HL-60 (cell line): ENCODE results near the gene TOGARAM2.

ENCODE experiments used
- DNase-seq, 2 experiments: peaks; one replicate each; pipeline ENCODE4 v3.0.0-alpha.2; 2010 to 2020; ENCODE audit warnings: low read depth in 1 of 2, low spot score in 1 of 2
- H3K27ac ChIP-seq: fragments of 250-450 bp; sonication (Bioruptor Pico); replicated peaks from 2 replicates; pipeline ENCODE4 v1.5.1; 2020; ENCODE audit warnings: mild to moderate bottlenecking, moderate library complexity
- H3K27me3 ChIP-seq: fragments of 250-450 bp; sonication (Bioruptor Pico); 2 replicates; pipeline ENCODE4 v1.5.1; 2021; ENCODE audit warnings: mild to moderate bottlenecking, moderate library complexity; ENCODE audit not compliant: insufficient read depth, poor library complexity, severe bottlenecking
- H3K4me3 ChIP-seq: replicated peaks from 2 replicates; pipeline ENCODE4 v1.5.1; 2011; ENCODE audit warnings: mild to moderate bottlenecking, control low read depth, low read length; ENCODE audit not compliant: insufficient read depth
- GABPA ChIP-seq: IDR thresholded peaks from 2 replicates; pipeline ENCODE4 v1.6.1; 2012; ENCODE audit warnings: low read depth
- POLR2AphosphoS5 ChIP-seq: IDR thresholded peaks from 2 replicates; pipeline ENCODE4 v1.6.1; 2012; ENCODE audit warnings: low read depth
- SPI1 ChIP-seq: IDR thresholded peaks from 2 replicates; pipeline ENCODE4 v1.6.1; 2012; ENCODE audit warnings: low read depth, mild to moderate bottlenecking, borderline replicate concordance
- TF ChIP-seq, protein P1 (sequence below): IDR thresholded peaks from one replicate; pipeline ENCODE4 v1.5.1; 2011; ENCODE audit warnings: low read length, control low read depth, inconsistent platforms; ENCODE audit not compliant: insufficient read depth
- TF ChIP-seq, protein P2 (sequence below): IDR thresholded peaks from 2 replicates; pipeline ENCODE4 v1.6.1; 2012; ENCODE audit warnings: low read depth; ENCODE audit not compliant: insufficient replicate concordance

TOGARAM2 gene

DNA sequence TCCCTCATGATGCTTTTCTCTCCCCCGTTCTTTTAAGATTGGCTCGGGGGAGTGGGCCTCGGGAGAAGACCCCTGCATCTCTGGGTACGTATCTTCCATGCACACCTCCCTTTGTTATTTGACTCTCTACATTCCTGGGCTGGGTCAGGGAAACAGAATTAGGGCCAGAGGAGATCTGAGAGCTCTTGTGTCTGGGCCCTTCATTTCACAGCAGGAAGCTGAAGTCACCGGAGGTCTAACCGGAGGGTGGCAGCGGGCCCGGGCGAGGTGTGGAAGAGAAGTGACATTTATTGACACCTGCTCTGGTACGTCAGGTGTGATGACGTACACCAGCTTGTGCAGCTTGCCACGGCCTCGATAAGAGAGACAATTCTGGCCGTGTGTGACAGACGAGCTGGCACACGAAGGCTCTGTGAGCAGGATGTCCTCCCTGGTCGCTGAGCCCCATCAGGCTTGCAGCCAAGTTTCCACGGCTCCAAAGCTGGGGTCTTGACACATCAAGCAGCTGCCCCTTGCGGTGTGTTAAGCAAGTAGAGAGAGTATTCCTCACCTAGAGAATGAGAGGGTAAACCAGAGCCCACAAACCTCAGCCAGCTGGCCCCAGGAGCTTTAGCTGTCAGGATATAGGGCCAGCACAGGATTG, 30.4 kb downstream of the TOGARAM2 start:
- TF ChIP-seq GABPA: no peak
- TF ChIP-seq, protein P1, sequence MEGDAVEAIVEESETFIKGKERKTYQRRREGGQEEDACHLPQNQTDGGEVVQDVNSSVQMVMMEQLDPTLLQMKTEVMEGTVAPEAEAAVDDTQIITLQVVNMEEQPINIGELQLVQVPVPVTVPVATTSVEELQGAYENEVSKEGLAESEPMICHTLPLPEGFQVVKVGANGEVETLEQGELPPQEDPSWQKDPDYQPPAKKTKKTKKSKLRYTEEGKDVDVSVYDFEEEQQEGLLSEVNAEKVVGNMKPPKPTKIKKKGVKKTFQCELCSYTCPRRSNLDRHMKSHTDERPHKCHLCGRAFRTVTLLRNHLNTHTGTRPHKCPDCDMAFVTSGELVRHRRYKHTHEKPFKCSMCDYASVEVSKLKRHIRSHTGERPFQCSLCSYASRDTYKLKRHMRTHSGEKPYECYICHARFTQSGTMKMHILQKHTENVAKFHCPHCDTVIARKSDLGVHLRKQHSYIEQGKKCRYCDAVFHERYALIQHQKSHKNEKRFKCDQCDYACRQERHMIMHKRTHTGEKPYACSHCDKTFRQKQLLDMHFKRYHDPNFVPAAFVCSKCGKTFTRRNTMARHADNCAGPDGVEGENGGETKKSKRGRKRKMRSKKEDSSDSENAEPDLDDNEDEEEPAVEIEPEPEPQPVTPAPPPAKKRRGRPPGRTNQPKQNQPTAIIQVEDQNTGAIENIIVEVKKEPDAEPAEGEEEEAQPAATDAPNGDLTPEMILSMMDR: no peak
- TF ChIP-seq POLR2AphosphoS5: peak; percentile 85
- no peaks in the 10 kb centered on the region for H3K27me3 ChIP-seq
- DNase-seq: peak in 1 of 2 experiments; percentile 59

DNA sequence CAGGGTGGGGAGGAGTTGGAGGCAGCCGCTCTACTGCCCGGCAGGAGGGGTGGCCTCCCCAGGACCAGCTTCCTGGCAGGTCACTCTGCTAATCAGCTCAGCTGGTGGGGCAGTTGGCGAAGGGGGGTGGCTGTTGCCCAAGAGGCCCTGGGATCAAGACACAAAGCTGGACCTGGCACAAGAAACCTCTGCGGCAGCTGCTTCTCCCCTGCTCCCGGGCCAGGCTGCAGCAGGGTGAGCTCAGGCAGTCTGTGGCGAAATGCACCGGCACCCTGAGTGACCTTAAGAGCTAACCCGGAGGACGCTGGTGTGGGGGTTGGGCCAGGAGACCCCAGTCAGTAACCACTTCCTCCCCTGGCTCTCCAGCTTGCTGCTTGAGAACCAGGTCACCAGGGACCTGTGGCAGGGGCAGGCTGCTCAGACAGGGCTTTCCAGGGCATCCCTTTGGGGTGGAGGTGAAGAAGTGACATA, 31.1 kb downstream of the TOGARAM2 start:
- DNase-seq: peak; percentile 76 to 79
- Histone ChIP-seq H3K27me3 (no peaks in the 10 kb centered on the region), H3K4me3 (no peak overlapping the region), H3K27ac (peak overlapping the region; percentile 5; the same call in 1 of the 2 replicates)
- TF ChIP-seq, protein P2, sequence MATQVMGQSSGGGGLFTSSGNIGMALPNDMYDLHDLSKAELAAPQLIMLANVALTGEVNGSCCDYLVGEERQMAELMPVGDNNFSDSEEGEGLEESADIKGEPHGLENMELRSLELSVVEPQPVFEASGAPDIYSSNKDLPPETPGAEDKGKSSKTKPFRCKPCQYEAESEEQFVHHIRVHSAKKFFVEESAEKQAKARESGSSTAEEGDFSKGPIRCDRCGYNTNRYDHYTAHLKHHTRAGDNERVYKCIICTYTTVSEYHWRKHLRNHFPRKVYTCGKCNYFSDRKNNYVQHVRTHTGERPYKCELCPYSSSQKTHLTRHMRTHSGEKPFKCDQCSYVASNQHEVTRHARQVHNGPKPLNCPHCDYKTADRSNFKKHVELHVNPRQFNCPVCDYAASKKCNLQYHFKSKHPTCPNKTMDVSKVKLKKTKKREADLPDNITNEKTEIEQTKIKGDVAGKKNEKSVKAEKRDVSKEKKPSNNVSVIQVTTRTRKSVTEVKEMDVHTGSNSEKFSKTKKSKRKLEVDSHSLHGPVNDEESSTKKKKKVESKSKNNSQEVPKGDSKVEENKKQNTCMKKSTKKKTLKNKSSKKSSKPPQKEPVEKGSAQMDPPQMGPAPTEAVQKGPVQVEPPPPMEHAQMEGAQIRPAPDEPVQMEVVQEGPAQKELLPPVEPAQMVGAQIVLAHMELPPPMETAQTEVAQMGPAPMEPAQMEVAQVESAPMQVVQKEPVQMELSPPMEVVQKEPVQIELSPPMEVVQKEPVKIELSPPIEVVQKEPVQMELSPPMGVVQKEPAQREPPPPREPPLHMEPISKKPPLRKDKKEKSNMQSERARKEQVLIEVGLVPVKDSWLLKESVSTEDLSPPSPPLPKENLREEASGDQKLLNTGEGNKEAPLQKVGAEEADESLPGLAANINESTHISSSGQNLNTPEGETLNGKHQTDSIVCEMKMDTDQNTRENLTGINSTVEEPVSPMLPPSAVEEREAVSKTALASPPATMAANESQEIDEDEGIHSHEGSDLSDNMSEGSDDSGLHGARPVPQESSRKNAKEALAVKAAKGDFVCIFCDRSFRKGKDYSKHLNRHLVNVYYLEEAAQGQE: no peak
- TF ChIP-seq POLR2AphosphoS5: no peak
- TF ChIP-seq, protein P1: no peak
- TF ChIP-seq SPI1: peak; percentile 62; the same call in 1 of the 2 replicates
- no peak for TF ChIP-seq GABPA

More for the DNA sequence above, 30.4 kb downstream of the TOGARAM2 start:
- Histone ChIP-seq H3K4me3 (no peak overlapping the region), H3K27ac (peak overlapping the region; percentile 5; the same call in 1 of the 2 replicates)

DNA sequence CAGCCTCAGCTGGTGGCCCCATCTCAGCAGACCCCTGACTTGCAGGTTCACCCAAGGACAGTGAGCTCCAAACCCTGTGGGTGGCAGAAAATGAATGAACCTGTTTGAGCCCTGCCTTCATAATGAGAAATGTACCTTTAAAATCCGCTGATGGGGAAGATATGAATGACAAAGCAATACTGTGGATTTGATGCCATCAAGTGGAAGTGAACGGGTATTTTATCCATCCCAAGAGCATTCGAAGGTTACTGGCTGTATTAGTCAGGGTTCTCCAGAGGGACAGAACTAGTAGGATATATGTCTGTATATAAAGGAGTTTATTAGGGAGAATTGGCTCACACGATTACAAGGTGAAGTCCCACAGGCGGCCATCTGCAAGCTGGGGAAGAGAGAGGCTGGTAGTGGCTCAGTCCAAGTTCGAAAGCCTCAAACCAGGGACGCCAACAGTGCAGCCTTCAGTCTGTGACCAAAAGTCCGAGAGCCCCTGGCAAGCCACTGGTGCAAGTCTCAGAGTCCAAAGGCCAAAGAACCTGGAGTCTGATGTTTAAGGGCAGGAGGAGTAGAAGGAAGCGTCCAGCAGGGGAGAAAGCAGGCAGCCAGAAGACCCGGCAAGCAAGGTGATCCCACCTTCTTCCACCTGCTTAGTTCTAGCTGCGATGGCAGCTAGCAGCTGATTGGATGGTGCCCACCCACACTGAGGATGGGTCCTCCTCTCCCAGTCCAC, 32.1 kb downstream of the TOGARAM2 start:
- DNase-seq: peak in 1 of 2 experiments; percentile 28
- Histone ChIP-seq H3K27me3 (no peaks in the 10 kb centered on the region), H3K27ac (no peak overlapping the region), H3K4me3 (no peak overlapping the region)
- TF ChIP-seq, protein P2: no peak
- TF ChIP-seq, protein P1: peak; percentile 6
- TF ChIP-seq POLR2AphosphoS5: no peak
- TF ChIP-seq SPI1: no peak
- TF ChIP-seq GABPA: no peak
